ENCODE data around the gene ACTN3. TPM values are rescaled to one million over a fixed set of nuclear protein-coding genes. Genes with fewer than 3 reads are reported as not detected.

ACTN3 gene
- under 1 TPM in 2 of 4 donors, not detected in 2; 0.01 to 0.19 TPM for polyA plus RNA-seq
- long read RNA-seq, donor 1, partial matches to known transcripts: 0 of 1 reads
- long read RNA-seq, donor 1, other reads (novel, unspliced or antisense): 0 of 1 reads
- long read RNA-seq, donor 2: 0 reads
- long read RNA-seq, donor 3: 0 reads
- long read RNA-seq, donor 4: 0 reads
- long read RNA-seq, donor 5: 0 reads
- long read RNA-seq, donor 6: 0 reads
- long read RNA-seq, donor 7: 0 reads
- long read RNA-seq, donor 8: 0 reads
- long read RNA-seq, donor 9: 0 reads
- long read RNA-seq, donor 10: 0 reads

GRCh38 chr11:66546368-66546965 lies at the start of gene ACTN3:
TSS of gene ACTN3 (plus strand) at chr11:66546903. CDS start at chr11:66546938, 35 bp downstream.
- H3K4me1 ChIP-seq (ENCODE audit: control insufficient read depth in 3 of 3, insufficient read depth in 2 of 3, low read depth in 1 of 3, low read length in 2 of 3): peaks cover 0 to 16% (median 0%) of the 10 kb centered on the region in 3 donors
- H3K27me3 ChIP-seq (ENCODE audit: control insufficient read depth in 3 of 3, insufficient read depth in 3 of 3, low read length in 3 of 3): peaks cover 0 to 13% (median 0%) of the 10 kb centered on the region in 3 donors
- FAIRE-seq: no peak
- no peaks in the 10 kb centered on the region for H3K9me3 ChIP-seq (ENCODE audit: control insufficient read depth in 2 of 2, insufficient read depth in 1 of 2, low read depth in 1 of 2, low read length in 1 of 2)
- H3K27ac ChIP-seq (ENCODE audit: low read depth in 1 of 3, low read length in 2 of 3): peak within 1 kb of the TSS in 2 of 3 donors; percentile 61 to 77
- H3K4me3 ChIP-seq (ENCODE audit: low read depth in 1 of 3, low read length in 3 of 3): peak within 1 kb of the TSS; percentile 66 to 85 (median 74)
- no peak for DNase-seq
- WGBS, 3 donors: 1 to 4% (median 4%) methylated on average over 28 to 37 of the region's 37 CpGs
- peaks cover 0 to 21% (median 3%) of the 10 kb centered on the region in 3 donors for H3K36me3 ChIP-seq (ENCODE audit: control insufficient read depth in 3 of 3, insufficient read depth in 2 of 3, low read depth in 1 of 3, low read length in 3 of 3)

GRCh38 chr11:66497206-66497605 lies 49.5 kb upstream of the ACTN3 start:
- H3K36me3 ChIP-seq (ENCODE audit: control insufficient read depth in 3 of 3, insufficient read depth in 2 of 3, low read depth in 1 of 3, low read length in 3 of 3): peaks cover 2 to 82% (median 5%) of the 10 kb centered on the region in 3 donors
- no peak overlapping the region for H3K27ac ChIP-seq (ENCODE audit: low read depth in 1 of 3, low read length in 2 of 3)
- 95 to 98% (median 96%) methylated on average over 16 of the region's 16 CpGs for WGBS, 3 donors

GRCh38 chr11:66498506-66498905 lies 48.2 kb upstream of the ACTN3 start:
- FAIRE-seq: no peak
- 50 to 80% (median 66%) methylated on average over 5 of the region's 5 CpGs for WGBS, 3 donors

More at GRCh38 chr11:66497206-66497605, 49.5 kb upstream of the ACTN3 start:
- FAIRE-seq: no peak
- Histone ChIP-seq H3K27me3 (ENCODE audit: control insufficient read depth in 3 of 3, insufficient read depth in 3 of 3, low read length in 3 of 3) (no peaks in the 10 kb centered on the region), H3K4me3 (ENCODE audit: low read depth in 1 of 3, low read length in 3 of 3) (no peak overlapping the region), H3K9me3 (ENCODE audit: control insufficient read depth in 2 of 2, insufficient read depth in 1 of 2, low read depth in 1 of 2, low read length in 1 of 2) (no peaks in the 10 kb centered on the region), H3K4me1 (ENCODE audit: control insufficient read depth in 3 of 3, insufficient read depth in 2 of 3, low read depth in 1 of 3, low read length in 2 of 3) (peaks cover 0 to 18% (median 0%) of the 10 kb centered on the region in 3 donors)
- no peak for DNase-seq

GRCh38 chr11:66505276-66505816 lies 41.4 kb upstream of the ACTN3 start:
- 8 to 89% (median 64%) methylated on average over 1 of the region's 1 CpG for WGBS, 3 donors
- FAIRE-seq (no peak), DNase-seq (peak in 1 of 2 donors; percentile 21)

More at GRCh38 chr11:66498506-66498905, 48.2 kb upstream of the ACTN3 start:
- Histone ChIP-seq H3K4me3 (ENCODE audit: low read depth in 1 of 3, low read length in 3 of 3) (no peak overlapping the region), H3K27ac (ENCODE audit: low read depth in 1 of 3, low read length in 2 of 3) (no peak overlapping the region), H3K27me3 (ENCODE audit: control insufficient read depth in 3 of 3, insufficient read depth in 3 of 3, low read length in 3 of 3) (no peaks in the 10 kb centered on the region), H3K4me1 (ENCODE audit: control insufficient read depth in 3 of 3, insufficient read depth in 2 of 3, low read depth in 1 of 3, low read length in 2 of 3) (peaks cover 0 to 5% (median 0%) of the 10 kb centered on the region in 3 donors), H3K36me3 (ENCODE audit: control insufficient read depth in 3 of 3, insufficient read depth in 2 of 3, low read depth in 1 of 3, low read length in 3 of 3) (peaks cover 0 to 74% (median 2%) of the 10 kb centered on the region in 3 donors), H3K9me3 (ENCODE audit: control insufficient read depth in 2 of 2, insufficient read depth in 1 of 2, low read depth in 1 of 2, low read length in 1 of 2) (no peaks in the 10 kb centered on the region)
- peak; percentile 58 to 78 for DNase-seq

GRCh38 chr11:66509131-66509561 lies 37.6 kb upstream of the ACTN3 start:
- Histone ChIP-seq H3K4me3 (ENCODE audit: low read depth in 1 of 3, low read length in 3 of 3) (no peak overlapping the region), H3K36me3 (ENCODE audit: control insufficient read depth in 3 of 3, insufficient read depth in 2 of 3, low read depth in 1 of 3, low read length in 3 of 3) (peaks cover 0 to 29% (median 0%) of the 10 kb centered on the region in 3 donors), H3K27ac (ENCODE audit: low read depth in 1 of 3, low read length in 2 of 3) (no peak overlapping the region), H3K9me3 (ENCODE audit: control insufficient read depth in 2 of 2, insufficient read depth in 1 of 2, low read depth in 1 of 2, low read length in 1 of 2) (no peaks in the 10 kb centered on the region), H3K27me3 (ENCODE audit: control insufficient read depth in 3 of 3, insufficient read depth in 3 of 3, low read length in 3 of 3) (no peaks in the 10 kb centered on the region), H3K4me1 (ENCODE audit: control insufficient read depth in 3 of 3, insufficient read depth in 2 of 3, low read depth in 1 of 3, low read length in 2 of 3) (peaks cover 0 to 9% (median 8%) of the 10 kb centered on the region in 3 donors)
- FAIRE-seq (no peak), DNase-seq (no peak)
- WGBS, 3 donors: 72 to 86% (median 85%) methylated on average over 7 of the region's 7 CpGs

More at GRCh38 chr11:66505276-66505816, 41.4 kb upstream of the ACTN3 start:
- H3K9me3 ChIP-seq (ENCODE audit: control insufficient read depth in 2 of 2, insufficient read depth in 1 of 2, low read depth in 1 of 2, low read length in 1 of 2): no peaks in the 10 kb centered on the region
- H3K4me3 ChIP-seq (ENCODE audit: low read depth in 1 of 3, low read length in 3 of 3): no peak overlapping the region
- H3K27me3 ChIP-seq (ENCODE audit: control insufficient read depth in 3 of 3, insufficient read depth in 3 of 3, low read length in 3 of 3): no peaks in the 10 kb centered on the region
- H3K27ac ChIP-seq (ENCODE audit: low read depth in 1 of 3, low read length in 2 of 3): no peak overlapping the region
- peaks cover 0 to 48% (median 0%) of the 10 kb centered on the region in 3 donors for H3K36me3 ChIP-seq (ENCODE audit: control insufficient read depth in 3 of 3, insufficient read depth in 2 of 3, low read depth in 1 of 3, low read length in 3 of 3)
- peaks cover 0 to 4% (median 3%) of the 10 kb centered on the region in 3 donors for H3K4me1 ChIP-seq (ENCODE audit: control insufficient read depth in 3 of 3, insufficient read depth in 2 of 3, low read depth in 1 of 3, low read length in 2 of 3)

- H3K4me1 ChIP-seq (ENCODE audit: control insufficient read depth in 3 of 3, insufficient read depth in 2 of 3, low read depth in 1 of 3, low read length in 2 of 3): peaks cover 0 to 9% (median 8%) of the 10 kb centered on the region in 3 donors
- 1 to 2% (median 1%) methylated on average over 31 of the region's 31 CpGs for WGBS, 3 donors
- peaks cover 0 to 32% (median 3%) of the 10 kb centered on the region in 3 donors for H3K36me3 ChIP-seq (ENCODE audit: control insufficient read depth in 3 of 3, insufficient read depth in 2 of 3, low read depth in 1 of 3, low read length in 3 of 3)
- no peak for FAIRE-seq
- DNase-seq: peak; percentile 84 to 93
- peak within 1 kb of the TSS; percentile 65 to 71 (median 68) for H3K4me3 ChIP-seq (ENCODE audit: low read depth in 1 of 3, low read length in 3 of 3)
- H3K27me3 ChIP-seq (ENCODE audit: control insufficient read depth in 3 of 3, insufficient read depth in 3 of 3, low read length in 3 of 3): no peaks in the 10 kb centered on the region
- H3K27ac ChIP-seq (ENCODE audit: low read depth in 1 of 3, low read length in 2 of 3): peak within 1 kb of the TSS in 2 of 3 donors; percentile 7 to 8
- no peaks in the 10 kb centered on the region for H3K9me3 ChIP-seq (ENCODE audit: control insufficient read depth in 2 of 2, insufficient read depth in 1 of 2, low read depth in 1 of 2, low read length in 1 of 2)
These were observed 36.3 kb upstream of the ACTN3 start, which contains the start of gene BBS1 for GRCh38 chr11:66510271-66510989. TSS of gene BBS1 (plus strand) at chr11:66510635. CDS start at chr11:66510660, 25 bp downstream.

GRCh38 chr11:66510990-66511339 lies 35.7 kb upstream of the ACTN3 start:
- Histone ChIP-seq H3K27me3 (ENCODE audit: control insufficient read depth in 3 of 3, insufficient read depth in 3 of 3, low read length in 3 of 3) (no peaks in the 10 kb centered on the region), H3K9me3 (ENCODE audit: control insufficient read depth in 2 of 2, insufficient read depth in 1 of 2, low read depth in 1 of 2, low read length in 1 of 2) (no peaks in the 10 kb centered on the region), H3K27ac (ENCODE audit: low read depth in 1 of 3, low read length in 2 of 3) (peak overlapping the region in 1 of 3 donors; percentile 7), H3K4me1 (ENCODE audit: control insufficient read depth in 3 of 3, insufficient read depth in 2 of 3, low read depth in 1 of 3, low read length in 2 of 3) (peaks cover 0 to 9% (median 8%) of the 10 kb centered on the region in 3 donors), H3K4me3 (ENCODE audit: low read depth in 1 of 3, low read length in 3 of 3) (peak overlapping the region; percentile 65 to 71 (median 68)), H3K36me3 (ENCODE audit: control insufficient read depth in 3 of 3, insufficient read depth in 2 of 3, low read depth in 1 of 3, low read length in 3 of 3) (peaks cover 0 to 36% (median 3%) of the 10 kb centered on the region in 3 donors)
- no peak for DNase-seq
- WGBS, 3 donors: 5 to 8% (median 7%) methylated on average over 5 of the region's 5 CpGs
- no peak for FAIRE-seq

- no peak overlapping the region for H3K4me3 ChIP-seq (ENCODE audit: low read depth in 1 of 3, low read length in 3 of 3)
- H3K9me3 ChIP-seq (ENCODE audit: control insufficient read depth in 2 of 2, insufficient read depth in 1 of 2, low read depth in 1 of 2, low read length in 1 of 2): no peaks in the 10 kb centered on the region
- H3K4me1 ChIP-seq (ENCODE audit: control insufficient read depth in 3 of 3, insufficient read depth in 2 of 3, low read depth in 1 of 3, low read length in 2 of 3): no peaks in the 10 kb centered on the region
- H3K27me3 ChIP-seq (ENCODE audit: control insufficient read depth in 3 of 3, insufficient read depth in 3 of 3, low read length in 3 of 3): no peaks in the 10 kb centered on the region
- peaks cover 2 to 64% (median 6%) of the 10 kb centered on the region in 3 donors for H3K36me3 ChIP-seq (ENCODE audit: control insufficient read depth in 3 of 3, insufficient read depth in 2 of 3, low read depth in 1 of 3, low read length in 3 of 3)
- WGBS, 3 donors: 90 to 94% (median 93%) methylated on average over 11 of the region's 11 CpGs
- no peak overlapping the region for H3K27ac ChIP-seq (ENCODE audit: low read depth in 1 of 3, low read length in 2 of 3)
- no peak for DNase-seq
- no peak for FAIRE-seq
These were observed 23.1 kb upstream of the ACTN3 start for GRCh38 chr11:66523611-66524010.

Measured in small intestine (tissue), 16 donors.